ENCODE data around the gene ZNF562.
A peak's percentile ranks its signal among the peaks of the same experiment; 100 is the strongest.

Gene ZNF562

DNA sequence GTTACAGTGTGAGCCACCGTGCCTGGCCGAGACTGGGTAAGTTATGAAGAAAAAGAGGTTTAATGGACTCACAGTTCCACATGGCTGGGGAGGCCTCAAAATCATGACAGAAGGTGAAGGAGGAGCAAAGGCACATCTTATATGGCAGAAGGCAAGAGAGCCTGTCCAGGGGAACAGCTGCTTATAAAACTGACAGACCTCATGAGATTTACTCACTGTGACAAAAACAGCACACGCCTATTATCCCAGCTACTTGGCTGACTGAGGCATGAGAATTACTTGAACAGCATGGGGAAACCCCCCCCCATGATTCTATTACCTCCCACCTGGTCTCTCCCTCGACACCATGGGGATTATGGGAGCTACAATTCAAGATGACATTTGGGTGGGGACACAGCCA is 30.4 kb downstream of the ZNF562 start:
- no peak for DNase-seq (ENCODE audit: low read depth)

- DNase-seq (ENCODE audit: low read depth): no peak
These were observed 33.1 kb downstream of the ZNF562 start for GRCh38 chr19:9641810-9642209.

DNA sequence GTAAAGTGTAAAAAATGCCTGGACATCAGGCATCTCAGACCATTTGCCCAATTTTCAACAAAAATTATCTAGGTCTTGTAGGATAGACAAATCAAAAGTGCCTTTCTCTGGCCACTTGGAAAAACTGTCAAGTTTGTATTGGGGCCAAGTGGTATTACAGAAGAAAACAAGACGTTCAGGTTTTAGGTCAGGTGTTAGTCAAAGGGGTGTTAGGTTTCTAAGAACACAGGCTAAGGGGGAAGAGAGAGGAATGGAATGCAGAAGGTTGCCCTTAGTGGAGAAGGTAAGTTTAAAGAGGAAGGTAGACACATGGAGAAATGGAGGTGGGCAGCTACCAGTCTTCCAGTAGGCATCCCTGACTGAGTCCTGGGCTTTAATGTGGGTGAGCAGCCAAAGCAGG is 33.9 kb downstream of the ZNF562 start:
- no peak for DNase-seq (ENCODE audit: low read depth)

- DNase-seq (ENCODE audit: low read depth): no peak
These were observed 38.9 kb downstream of the ZNF562 start for GRCh38 chr19:9636018-9636417.

GRCh38 chr19:9627856-9628255 is 47.0 kb downstream of the ZNF562 start:
- DNase-seq (ENCODE audit: low read depth): no peak

- DNase-seq (ENCODE audit: low read depth): peak; percentile 52
These were observed 52.4 kb downstream of the ZNF562 start for GRCh38 chr19:9622531-9622930.

GRCh38 chr19:9621156-9622037 is 53.5 kb downstream of the ZNF562 start, which contains the start of gene ZNF561:
TSS of gene ZNF561 (minus strand) at chr19:9621232. CDS start at chr19:9619456, 1,776 bp downstream.
- peak; percentile 91 for DNase-seq (ENCODE audit: low read depth)

DNA sequence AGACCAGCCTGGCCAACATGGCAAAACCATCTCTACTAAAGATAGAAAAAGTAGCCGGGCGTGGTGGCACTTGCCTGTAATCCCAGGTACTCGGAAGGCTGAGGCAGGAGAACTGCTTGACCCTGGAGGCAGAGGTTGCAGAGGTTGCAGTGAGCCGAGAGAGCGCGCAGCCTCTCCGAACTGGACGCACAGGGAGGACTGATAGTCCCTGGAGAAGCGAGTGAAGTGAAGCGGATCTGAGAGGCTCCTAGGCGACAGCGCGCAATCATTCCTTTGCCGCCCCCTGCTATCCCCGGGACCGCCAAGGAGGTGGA is 54.1 kb downstream of the ZNF562 start:
- DNase-seq (ENCODE audit: low read depth): no peak

DNA sequence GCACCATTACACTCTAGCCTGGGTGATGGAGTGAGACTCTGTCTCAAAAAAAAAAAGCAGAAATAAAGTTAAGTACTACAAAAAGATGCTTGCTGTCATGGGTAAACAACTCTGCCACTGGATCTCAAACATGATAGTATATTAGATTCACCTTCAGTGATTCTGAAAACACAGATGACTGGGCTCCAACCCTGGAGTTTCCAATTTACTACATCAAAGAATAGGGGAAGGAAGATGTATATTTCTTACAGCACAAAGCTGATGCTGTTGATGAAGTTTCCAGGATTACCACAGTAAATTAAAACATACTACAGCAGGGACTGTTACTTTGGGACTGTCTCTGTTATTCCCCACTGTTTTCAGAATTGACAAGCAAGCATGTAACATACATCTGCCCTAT is 59.1 kb downstream of the ZNF562 start:
- no peak for DNase-seq (ENCODE audit: low read depth)

DNA sequence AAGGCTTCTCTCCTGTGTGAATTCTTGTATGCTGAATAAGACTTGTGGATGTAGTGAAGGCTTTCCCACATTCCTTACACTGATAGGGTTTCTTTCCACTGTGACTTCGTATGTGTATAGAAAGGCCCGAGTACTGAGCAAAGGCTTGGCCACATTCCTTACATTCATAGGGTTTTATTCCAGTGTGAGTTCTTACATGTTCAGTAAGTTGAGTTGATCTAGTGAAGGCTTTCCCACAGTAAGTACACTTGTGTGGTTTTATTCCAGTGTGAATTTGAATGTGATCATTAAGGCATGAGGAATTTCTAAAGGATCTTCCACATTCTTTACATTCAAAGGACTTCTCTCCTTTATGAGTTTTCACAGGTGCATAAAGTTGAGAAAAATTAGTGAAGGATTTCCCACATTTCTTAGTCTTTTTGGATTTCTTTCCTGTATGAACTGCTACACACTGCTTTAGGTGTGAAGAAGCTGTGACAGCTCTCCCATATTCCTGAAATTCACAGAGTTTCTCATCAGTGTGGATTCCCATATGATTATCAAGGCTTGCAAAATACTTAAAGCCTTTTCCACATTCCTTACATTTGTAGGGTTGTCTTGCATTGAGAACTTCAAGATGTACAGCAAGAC is 64.3 kb downstream of the ZNF562 start:
- DNase-seq (ENCODE audit: low read depth): no peak

DNA sequence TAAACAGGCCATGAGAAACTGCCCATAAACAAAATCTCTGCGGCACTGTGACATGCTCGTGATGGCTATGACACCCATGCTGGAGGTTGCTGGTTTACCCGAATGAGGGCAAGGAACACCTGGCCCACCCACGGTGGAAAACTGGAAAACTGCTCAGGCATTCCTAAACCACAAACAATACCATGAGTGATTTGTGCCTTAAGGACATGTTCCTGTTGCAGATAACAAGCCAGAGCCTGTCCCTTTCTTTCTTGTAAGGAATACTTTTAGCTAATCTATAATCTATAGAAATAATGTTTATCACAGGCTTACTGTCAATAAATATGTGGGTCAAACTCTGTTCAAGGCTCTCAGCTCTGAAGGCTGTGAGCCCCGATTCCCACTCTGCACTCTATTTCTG is 66.0 kb downstream of the ZNF562 start:
- no peak for DNase-seq (ENCODE audit: low read depth)

- peak; percentile 82 for DNase-seq (ENCODE audit: low read depth)
These were observed 77.9 kb downstream of the ZNF562 start for GRCh38 chr19:9597027-9597426.

Data from EH (cell line).